ENCODE data around the gene SMOC2.
A peak's percentile ranks its signal among the peaks of the same experiment; 100 is the strongest.
"Not testable (repeated sequence)": the region's sequence is repeated elsewhere in the genome, so short reads cannot be mapped to it uniquely, and the experiment has no call there.

The SMOC2 gene

DNA sequence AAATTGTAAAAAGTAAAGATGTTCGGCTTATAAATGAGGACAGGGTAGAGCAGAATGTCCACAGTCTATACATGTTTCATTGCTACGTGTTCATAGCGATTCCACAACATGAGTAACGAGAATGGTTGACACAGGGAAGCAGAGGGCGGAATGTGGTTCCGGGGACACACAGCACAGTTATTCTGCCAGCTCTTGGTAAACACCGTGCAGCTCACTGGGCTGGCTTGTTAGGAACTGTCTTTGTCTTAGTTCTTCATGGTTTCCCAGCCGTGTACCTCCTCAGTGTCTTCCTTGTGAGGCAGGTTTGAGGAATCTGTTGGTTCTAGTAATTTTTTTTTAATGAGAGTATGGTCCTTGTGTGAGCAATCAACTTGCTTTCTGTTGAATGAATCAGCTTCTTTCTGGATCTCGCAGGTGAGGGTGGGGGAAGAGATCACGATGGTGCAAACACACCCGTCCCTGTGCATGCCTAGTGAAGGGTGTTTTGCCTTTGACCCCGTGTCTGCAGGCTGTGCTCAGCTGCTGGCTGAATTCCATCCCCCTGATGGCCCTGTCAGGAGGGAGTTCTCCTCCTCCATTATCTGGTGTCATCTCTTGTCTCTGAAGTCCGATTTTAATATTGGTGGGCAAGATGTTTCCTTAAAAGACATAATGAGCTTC is 168.2 kb downstream of the SMOC2 start:
- no peak for FAIRE-seq

DNA sequence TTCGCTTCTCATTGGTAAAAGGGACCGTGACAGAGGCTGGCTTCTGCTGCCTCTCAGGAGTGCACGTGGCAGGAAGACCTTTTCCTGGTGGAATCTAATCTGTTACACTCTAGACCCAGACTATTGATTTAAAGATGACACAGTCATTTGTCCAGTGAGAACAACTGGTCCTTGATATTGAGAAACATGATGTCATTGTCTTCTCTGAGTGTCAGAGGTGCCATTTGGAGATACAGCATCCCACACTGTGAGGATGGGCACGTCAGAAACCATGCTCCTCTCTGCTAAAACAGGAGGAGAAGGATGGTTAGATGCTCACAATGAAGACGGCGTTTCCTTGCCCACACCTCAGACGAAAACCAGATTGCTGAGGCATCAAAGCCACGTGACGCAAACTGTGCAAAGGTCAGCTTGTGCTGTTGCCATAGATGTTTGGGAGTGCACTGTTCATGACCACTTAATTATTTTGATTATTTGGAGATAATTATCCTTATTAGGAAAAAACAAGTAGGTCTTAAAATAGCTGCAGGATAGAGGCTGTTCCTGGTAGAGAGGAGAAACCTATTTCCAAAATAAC is 169.0 kb downstream of the SMOC2 start:
- FAIRE-seq = peak; percentile 86

DNA sequence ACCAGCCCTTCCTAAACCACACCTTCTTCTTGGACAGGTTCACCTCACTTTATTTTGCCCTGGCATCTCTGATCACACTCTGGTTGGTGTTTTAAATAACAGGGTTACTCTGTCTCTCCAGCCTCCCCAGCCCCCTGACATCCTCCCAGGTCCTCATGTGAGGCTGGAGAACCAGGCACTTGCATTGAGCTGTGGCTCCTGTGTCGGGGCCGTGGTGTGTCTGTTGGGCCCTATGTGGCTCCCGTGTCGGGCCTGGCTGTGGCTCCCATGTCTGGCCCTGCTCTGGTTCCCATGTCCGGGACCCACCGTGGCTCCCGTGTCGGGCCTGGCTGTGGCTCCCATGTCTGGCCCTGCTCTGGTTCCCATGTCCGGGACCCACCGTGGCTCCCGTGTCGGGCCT is 170.0 kb downstream of the SMOC2 start:
- FAIRE-seq = not testable (repeated sequence)

DNA sequence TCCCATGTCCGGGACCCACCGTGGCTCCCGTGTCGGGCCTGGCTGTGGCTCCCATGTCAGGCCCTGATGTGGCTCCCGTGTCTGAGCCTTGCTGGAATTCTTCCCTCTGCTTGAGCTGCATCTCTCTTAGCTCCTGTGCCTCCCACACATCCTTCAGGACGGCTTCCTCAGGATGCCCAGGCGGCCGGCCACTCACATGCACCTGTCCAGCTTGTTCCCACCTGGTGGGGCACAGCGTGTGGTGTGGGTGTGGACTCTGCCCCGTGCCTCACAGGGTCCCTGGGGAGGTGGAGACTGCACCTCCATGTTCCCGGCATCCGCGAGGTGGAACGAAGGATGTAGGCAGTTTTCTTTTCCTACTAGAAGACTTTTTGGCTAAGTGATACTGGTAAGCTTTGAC is 170.7 kb downstream of the SMOC2 start:
- no peak for FAIRE-seq

DNA sequence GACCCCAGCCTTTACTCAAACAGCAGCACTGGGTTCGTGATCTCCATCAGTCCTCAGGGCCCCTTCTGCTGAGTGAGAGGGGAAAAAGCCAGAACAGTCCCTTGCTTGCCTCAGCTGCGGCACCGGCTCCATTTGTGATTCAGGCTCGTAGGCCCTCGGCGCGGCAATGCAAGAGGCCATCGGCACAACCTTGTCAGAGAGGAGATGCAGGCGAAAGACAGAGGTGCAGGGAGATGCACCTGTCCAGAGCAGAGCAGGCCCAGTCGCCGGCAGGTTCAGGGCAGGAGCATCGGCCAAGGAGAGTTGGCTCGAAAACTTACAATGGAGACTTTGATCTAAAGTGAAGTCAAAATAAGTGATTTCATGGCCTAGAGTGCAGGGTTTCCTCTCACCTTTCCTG is 171.6 kb downstream of the SMOC2 start:
- FAIRE-seq = no peak

DNA sequence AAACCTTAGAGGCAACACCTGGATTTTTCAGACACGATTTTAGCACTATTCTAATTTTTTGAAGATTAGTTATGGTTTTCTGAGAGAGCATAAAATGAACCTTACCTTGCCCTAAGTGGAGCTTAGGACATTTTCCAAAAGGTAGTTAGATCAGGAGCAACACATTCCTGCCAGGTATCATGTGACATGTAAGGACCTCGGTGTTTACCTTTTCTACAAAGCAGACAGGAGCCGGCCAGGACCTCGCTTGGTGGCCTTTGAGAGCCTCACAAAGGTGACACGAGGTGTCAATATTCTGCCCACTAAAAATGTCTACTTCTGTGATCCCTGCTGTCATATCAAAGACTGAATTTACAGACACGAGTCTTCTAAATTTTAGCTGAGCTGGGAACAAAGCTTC is 174.9 kb downstream of the SMOC2 start:
- FAIRE-seq = no peak

DNA sequence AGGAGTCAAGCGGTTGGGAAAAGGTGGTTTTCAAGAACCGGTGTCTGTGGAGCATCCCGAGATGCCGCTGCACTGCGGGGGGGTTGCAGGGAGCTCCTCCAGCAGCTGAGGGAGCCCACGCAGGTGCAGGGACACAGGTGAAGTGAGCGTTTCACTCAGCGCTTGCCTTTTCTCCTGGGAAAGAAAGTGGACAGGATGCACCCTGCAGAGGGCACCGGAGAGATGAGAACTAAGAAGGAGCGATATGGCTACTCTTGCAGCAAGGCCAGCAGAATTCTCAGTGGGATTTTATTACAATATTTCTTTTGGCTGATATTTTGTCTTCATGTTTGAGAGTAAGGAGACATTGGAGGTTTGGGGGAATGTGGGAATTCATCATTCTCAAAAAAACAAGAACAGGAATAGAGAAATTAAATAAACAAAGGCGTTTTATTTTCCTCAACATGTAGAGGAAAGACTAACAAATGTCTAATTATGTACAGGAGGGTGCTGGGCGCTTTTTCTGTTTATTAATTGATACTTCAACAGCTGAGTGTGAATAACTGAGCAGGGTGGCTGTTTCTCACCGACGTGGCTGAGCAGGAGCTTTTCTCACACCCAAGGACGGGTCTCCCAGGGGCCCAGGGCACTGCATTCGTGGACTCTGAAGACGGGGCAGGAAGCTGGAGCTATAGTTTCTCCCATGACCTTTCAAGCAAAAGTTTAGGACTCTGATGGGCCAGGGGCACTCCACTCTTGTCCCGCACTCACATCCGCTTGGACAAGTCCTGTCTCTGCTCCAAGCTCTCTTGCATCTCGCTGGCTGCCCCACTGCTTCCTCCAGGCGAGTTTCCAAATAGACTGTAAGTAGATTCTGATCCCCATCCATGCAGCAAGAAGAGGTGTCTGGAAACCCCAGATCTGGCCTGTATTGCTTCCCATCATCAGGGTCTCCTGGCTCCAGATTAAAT is 176.1 kb downstream of the SMOC2 start:
- peak; percentile 8 for FAIRE-seq

DNA sequence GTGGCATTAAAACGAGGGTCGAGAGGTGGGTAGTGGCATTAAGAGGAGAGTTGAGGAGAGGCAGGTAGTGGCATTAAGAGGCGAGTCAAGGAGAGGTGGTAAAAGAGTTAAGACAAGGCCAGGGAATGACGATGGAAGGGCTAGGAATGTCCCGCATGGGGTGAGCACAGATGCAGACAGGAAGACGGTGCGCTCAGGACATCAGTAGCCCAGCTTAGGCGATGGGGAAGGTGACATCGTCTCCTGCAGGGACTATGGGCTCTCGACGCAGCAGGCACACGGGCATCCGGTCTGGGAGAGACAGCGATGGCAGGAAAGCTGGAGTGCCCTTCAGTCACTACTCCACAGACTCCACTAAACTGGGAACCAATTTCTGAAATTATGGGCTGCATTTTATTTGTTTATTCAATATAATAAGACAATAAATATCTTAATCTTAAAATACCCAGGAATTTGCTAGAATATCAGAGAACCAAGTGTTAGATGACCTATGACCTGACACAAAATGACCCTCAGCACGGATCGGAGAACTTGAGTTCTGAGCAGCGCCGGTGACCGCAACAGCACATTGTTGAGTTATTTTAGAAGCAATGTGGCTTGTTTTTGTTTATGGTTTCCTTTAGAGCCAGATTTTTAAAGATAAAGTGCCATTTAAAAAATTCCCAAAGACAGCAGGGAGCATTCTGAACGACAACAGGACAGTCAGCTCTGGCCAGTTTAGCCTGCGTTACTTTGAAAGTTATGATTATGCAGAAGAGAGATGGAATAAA is 177.7 kb downstream of the SMOC2 start:
- no peak for FAIRE-seq

DNA sequence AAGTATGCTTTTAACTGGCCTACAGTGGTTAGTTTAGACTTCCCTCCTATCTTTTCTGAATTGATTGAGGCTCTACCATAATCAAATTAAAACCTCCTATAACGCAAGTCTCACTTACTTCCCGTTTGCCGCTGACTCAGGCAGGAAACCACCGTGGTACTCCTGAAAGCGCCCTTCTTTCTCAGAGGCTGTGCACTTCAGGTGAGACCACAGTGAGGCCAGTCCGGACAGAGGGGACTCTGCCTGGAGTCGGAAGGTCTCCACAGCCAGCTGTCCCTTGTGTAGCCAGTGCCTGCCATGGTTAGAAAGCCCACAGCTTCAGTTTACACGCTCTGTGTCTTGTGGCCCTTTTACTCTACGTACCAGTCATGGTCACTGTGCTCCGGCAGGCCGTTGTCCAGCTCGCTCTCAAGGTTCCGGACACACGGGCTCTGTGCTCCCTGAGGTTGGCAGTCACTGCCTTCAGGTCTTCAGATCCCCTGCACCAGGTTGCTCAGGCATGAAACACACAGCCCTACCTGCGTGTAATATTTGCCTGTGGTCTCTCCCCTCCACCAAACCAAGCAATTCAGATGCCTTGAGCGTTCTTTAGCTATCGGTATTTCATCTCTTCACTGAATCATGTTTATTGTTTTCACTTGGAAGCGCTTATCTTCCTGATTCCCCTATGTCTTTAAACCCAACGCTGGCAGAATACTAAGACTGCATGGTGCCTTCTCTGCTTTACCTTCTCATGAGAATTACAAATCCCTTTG is 178.8 kb downstream of the SMOC2 start:
- no peak for FAIRE-seq

DNA sequence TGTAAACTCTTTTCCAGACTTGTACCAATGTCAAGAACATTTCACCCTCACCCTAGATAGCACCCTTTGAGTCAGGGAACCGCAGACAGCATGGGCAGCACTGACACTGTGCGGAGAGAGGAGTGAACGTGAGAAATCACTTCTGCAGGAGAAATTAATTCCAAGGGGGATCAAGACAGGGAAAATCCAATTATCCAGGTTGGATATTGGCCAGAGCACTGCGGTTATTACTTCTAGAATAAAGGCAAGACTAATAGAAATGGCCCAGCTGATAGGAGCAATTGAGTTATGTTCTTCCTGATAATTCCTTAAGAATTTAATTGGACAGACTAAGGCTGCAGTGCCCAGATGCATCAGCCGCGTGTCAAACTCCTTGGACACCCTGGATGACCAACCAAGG is 179.6 kb downstream of the SMOC2 start:
- FAIRE-seq = no peak

DNA sequence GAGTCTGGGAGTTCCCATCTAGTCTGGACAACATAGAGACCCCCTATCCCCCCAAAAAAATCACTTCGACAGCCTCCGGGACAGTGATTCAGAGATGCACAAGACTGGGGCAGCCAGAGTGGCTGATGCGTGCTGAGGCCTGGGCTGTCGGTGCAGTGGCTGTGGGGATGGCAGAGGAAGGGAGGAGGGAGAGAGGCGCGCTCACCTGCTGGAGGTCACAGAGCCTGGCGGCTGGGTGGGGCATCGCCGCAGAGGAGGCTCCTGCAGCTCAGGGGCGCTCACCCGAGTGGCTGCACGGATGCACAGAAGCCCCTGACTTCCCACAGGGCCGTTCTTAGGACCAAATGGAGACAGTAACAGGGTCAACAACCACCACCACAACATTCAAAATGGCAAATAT is 182.8 kb downstream of the SMOC2 start:
- FAIRE-seq = no peak

DNA sequence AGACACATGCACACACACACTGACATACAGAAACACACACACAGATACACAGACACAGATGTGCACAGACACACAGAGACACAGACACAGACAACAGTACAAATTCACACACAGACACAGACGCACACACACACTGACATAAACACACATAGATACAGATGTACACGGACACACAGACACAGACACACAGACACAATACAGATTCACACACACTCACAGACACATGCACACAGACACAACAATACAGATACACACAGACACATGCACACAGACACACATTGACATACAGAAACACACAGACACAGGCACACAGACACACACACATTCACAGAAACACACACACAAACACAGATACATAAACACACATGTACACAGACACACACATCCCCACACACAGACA is 183.6 kb downstream of the SMOC2 start:
- no peak for FAIRE-seq

DNA sequence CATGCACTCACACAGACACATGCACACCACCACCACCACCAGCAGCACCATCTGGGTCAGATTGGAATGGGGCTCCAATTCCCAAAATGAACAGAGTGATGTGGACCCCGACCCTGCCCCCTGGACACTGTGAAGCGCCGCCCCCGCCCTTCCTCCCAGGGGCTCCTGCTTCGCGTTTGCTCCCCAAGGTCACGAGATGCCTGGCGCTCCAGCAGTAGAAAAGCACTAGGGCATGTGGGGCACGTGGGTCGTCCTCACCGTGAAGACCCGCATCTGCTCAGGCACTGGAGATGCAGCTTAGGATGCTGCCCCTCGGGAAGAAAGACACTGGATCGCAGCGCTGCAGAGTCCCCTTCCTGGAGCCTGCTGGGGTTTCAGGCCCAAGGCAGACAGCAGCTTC is 184.0 kb downstream of the SMOC2 start:
- no peak for FAIRE-seq

DNA sequence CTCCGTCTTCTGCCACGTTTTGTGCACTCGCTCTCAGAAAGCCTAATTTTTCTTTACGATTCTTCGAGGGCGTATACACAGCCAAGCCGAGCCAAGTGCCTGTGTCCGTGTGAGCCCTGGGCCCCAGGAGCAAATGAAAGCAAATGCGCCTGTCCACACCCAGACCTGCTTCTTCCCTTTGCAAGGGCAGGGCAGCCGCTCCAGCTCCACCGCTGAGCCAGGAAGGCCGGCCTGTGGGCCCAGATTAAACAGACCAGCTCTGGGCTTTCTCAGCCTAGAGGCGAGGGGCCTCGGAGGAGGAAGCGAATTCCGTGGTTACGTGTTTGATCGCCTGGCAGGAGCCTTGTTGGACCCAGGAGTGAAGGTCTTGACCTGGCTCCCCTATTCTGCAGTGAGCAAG is 184.6 kb downstream of the SMOC2 start:
- FAIRE-seq = no peak

DNA sequence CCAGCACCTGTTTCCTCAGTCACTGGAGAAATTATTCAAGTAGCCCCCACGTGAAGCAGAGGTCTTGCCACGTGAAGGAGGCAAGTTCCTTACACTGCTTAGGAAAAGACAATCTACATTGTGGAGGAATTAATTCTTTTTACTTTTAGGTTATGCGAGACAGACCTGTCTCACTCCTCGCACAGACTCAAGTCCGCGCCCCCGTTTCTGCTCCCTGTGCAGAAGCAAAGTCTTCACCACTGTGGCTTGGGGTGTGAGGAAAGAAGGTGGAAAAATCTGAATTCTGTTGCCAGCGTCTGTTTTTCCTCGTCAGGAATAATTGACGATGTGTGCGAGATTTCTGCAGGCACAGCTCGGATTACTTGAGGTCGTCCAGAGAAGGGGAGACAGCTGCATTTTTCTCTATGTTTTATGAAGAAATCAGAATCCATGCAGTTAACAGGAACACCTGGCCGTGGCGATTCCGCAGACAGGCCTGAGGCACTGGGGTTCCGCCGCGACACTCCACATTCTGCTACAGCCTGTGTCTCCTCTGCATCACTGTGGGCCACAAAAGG is 185.1 kb downstream of the SMOC2 start:
- FAIRE-seq = no peak

DNA sequence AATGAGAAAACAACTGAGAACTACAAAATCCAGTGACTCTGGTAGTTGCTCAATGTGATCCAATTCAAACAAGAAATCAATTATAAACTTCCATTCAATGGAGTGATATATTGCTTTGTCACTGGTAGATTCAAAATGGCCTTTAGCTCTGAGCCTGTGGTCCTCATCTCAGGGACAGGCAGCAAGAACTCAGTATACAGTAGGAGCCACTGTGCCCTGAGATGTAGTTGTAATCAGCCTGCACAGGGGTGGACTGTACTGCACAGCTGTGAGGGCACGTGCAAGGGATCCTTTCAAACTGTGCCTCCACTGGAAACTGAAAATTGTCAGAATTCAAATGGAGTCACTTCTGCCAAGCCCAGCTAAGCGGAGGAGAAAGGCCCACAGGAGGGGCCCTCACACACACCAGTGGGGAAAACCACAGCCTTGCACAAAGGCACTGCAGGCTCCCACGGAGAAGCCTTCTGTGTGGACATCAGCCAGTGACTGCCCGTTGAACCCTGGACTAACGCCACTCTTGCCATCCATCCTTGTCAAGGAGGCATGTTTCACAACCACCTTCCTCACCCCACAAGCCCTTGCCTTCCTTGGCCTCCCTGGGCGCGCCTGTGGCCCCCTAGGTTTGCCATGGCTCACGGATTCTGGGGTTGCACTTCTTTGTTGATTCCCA is 186.7 kb downstream of the SMOC2 start:
- no peak for FAIRE-seq

DNA sequence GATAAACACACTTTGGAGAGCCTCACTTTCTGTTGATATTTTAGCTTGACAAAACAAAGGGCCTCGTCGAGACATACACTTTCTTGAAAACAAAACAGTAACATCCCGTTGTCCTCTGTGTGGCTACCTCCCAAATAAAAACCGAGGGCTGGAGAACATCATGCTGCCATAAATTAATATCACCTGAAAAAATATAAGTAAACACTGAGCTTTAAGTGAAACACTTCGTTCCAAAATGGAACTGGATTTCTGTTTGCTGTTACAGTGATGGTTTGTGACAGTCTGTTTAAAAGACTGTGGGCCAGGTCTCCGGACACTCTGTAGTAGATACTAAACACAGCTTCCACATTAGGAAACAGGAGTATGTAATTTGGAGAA is 187.2 kb downstream of the SMOC2 start:
- FAIRE-seq = no peak

DNA sequence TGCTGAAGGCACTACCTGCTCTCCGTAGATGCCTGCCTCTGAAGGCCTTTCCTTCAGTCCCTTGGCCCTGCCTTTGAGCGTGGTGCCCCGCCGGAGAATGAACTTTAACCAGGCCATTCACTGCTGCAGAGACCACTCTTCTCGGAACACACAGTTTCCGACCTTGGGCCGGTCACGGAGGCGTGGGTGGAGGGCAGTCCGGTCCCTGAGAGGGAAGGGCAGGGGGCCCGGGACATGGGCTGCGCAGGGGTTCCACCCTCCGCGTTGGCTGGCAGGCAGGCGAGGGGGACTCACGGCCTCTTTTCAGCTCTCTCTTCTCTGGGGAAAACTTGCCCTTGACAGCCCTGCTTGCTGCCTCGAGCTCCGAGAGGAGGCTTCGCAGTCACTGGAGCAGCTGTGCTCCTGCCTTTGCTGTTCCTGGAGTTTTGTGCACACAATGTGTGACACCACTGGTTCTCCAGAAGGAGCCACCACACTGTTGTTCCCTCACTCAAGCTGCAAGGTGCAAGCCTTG is 187.8 kb downstream of the SMOC2 start:
- FAIRE-seq = no peak

DNA sequence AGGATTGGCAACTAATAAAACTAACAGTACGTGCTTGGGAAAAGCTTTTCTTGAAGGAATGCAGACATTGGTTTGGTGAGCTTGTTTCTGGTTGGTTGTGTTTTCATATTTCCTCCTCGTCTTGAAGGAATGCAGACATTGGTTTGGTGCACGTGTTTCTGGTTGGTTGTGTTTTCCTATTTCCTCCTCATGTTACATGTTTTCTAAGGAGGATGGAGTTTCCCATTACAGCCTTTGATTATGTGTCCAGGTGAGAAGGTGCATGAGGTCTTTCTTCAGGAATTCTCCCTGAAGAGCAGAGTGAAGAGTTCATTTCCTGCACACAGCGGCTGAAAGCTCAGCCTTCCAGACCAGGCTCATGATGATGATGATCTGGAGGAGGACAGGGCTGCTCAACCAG is 190.6 kb downstream of the SMOC2 start:
- FAIRE-seq = no peak

DNA sequence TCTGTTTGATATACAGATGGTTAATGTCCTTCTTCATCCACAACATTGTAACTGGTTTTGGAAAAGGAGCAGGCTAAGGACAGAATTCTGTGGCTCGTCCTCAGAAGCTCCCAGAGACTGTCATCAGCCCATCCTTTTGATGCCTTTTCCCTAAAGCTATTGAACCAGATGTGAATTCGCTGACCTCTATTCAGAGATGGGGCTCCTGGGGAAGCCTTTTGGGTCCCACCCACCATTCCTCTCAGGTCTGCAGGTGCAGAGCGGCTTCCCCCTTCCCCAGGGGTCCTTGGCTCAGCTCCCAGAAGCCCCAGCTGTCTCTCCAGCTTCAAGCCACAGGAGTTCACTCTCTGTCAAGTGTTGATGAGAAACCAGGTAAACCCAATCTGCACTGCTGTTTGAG is 191.7 kb downstream of the SMOC2 start:
- no peak for FAIRE-seq

All from endometrium (tissue), 2 donors.